ENCODE measurements around the gene ATP11A. TPM values are rescaled to one million over a fixed set of nuclear protein-coding genes. Genes with fewer than 3 reads are reported as not detected.

The ATP11A gene
- total RNA-seq, 1 donor from 2014 or later, result 80.6 TPM

- no peak for DNase-seq
- Mint-ChIP-seq H3K4me3 (no peak overlapping the region), H3K27me3 (no peaks in the 10 kb centered on the region), H3K4me1 (peaks cover 11% of the 10 kb centered on the region), H3K36me3 (ENCODE audit: low read depth) (no peaks in the 10 kb centered on the region), H3K9me3 (no peaks in the 10 kb centered on the region), H3K27ac (no peak overlapping the region)
- intact Hi-C loops (cut with micrococcal nuclease), result no loop called here
These were observed 61.8 kb downstream of the ATP11A start for GRCh38 chr13:112751617-112752016.

GRCh38 chr13:112752211-112752610, 62.4 kb downstream of the ATP11A start:
- Mint-ChIP-seq H3K9me3 (no peaks in the 10 kb centered on the region), H3K27me3 (no peaks in the 10 kb centered on the region), H3K36me3 (ENCODE audit: low read depth) (no peaks in the 10 kb centered on the region), H3K4me3 (no peak overlapping the region), H3K27ac (no peak overlapping the region), H3K4me1 (peaks cover 11% of the 10 kb centered on the region)
- DNase-seq, result no peak
- intact Hi-C loops (cut with micrococcal nuclease), result no loop called here

GRCh38 chr13:112752711-112753541, 63.1 kb downstream of the ATP11A start:
- H3K27ac Mint-ChIP-seq, result peak overlapping the region; percentile 8
- intact Hi-C loops (cut with micrococcal nuclease), result no loop called here
- H3K27me3 Mint-ChIP-seq, result no peaks in the 10 kb centered on the region
- H3K4me3 Mint-ChIP-seq, result peak overlapping the region; percentile 32
- no peaks in the 10 kb centered on the region for H3K36me3 Mint-ChIP-seq (ENCODE audit: low read depth)
- H3K9me3 Mint-ChIP-seq, result no peaks in the 10 kb centered on the region
- H3K4me1 Mint-ChIP-seq, result peaks cover 11% of the 10 kb centered on the region
- peak; percentile 63 for DNase-seq

GRCh38 chr13:112753833-112754232, 64.0 kb downstream of the ATP11A start:
- no peak for DNase-seq
- Mint-ChIP-seq H3K27me3 (no peaks in the 10 kb centered on the region), H3K27ac (no peak overlapping the region), H3K9me3 (no peaks in the 10 kb centered on the region), H3K4me1 (peaks cover 14% of the 10 kb centered on the region), H3K4me3 (no peak overlapping the region), H3K36me3 (ENCODE audit: low read depth) (no peaks in the 10 kb centered on the region)
- intact Hi-C loops (cut with micrococcal nuclease), result no loop called here

- intact Hi-C loops (cut with micrococcal nuclease), result no loop called here
- Mint-ChIP-seq H3K4me1 (peaks cover 19% of the 10 kb centered on the region), H3K4me3 (no peak overlapping the region), H3K36me3 (ENCODE audit: low read depth) (no peaks in the 10 kb centered on the region), H3K27me3 (no peaks in the 10 kb centered on the region), H3K9me3 (no peaks in the 10 kb centered on the region), H3K27ac (no peak overlapping the region)
- DNase-seq, result no peak
These were observed 64.6 kb downstream of the ATP11A start for GRCh38 chr13:112754281-112755025.

- Mint-ChIP-seq H3K27ac (no peak overlapping the region), H3K27me3 (no peaks in the 10 kb centered on the region), H3K4me3 (no peak overlapping the region), H3K4me1 (peaks cover 19% of the 10 kb centered on the region), H3K9me3 (no peaks in the 10 kb centered on the region), H3K36me3 (ENCODE audit: low read depth) (no peaks in the 10 kb centered on the region)
- no peak for DNase-seq
- intact Hi-C loops (cut with micrococcal nuclease), result no loop called here
These were observed 65.5 kb downstream of the ATP11A start for GRCh38 chr13:112755331-112755730.

GRCh38 chr13:112756081-112756480, 66.2 kb downstream of the ATP11A start:
- DNase-seq, result no peak
- intact Hi-C loops (cut with micrococcal nuclease), result no loop called here
- H3K4me3 Mint-ChIP-seq, result no peak overlapping the region
- no peaks in the 10 kb centered on the region for H3K9me3 Mint-ChIP-seq
- H3K27me3 Mint-ChIP-seq, result no peaks in the 10 kb centered on the region
- H3K36me3 Mint-ChIP-seq (ENCODE audit: low read depth), result no peaks in the 10 kb centered on the region
- H3K27ac Mint-ChIP-seq, result no peak overlapping the region
- peaks cover 19% of the 10 kb centered on the region for H3K4me1 Mint-ChIP-seq

GRCh38 chr13:112756511-112756966, 66.7 kb downstream of the ATP11A start:
- H3K36me3 Mint-ChIP-seq (ENCODE audit: low read depth), result no peaks in the 10 kb centered on the region
- no peaks in the 10 kb centered on the region for H3K9me3 Mint-ChIP-seq
- H3K27me3 Mint-ChIP-seq, result no peaks in the 10 kb centered on the region
- intact Hi-C loops (cut with micrococcal nuclease), result no loop called here
- DNase-seq, result no peak
- H3K4me3 Mint-ChIP-seq, result no peak overlapping the region
- peaks cover 19% of the 10 kb centered on the region for H3K4me1 Mint-ChIP-seq
- no peak overlapping the region for H3K27ac Mint-ChIP-seq

GRCh38 chr13:112756967-112757758, 67.3 kb downstream of the ATP11A start:
- Mint-ChIP-seq H3K36me3 (ENCODE audit: low read depth) (no peaks in the 10 kb centered on the region), H3K4me3 (no peak overlapping the region), H3K9me3 (no peaks in the 10 kb centered on the region), H3K27me3 (no peaks in the 10 kb centered on the region), H3K4me1 (peaks cover 19% of the 10 kb centered on the region), H3K27ac (no peak overlapping the region)
- no peak for DNase-seq
- intact Hi-C loops (cut with micrococcal nuclease), result no loop called here

- DNase-seq, result no peak
- no peaks in the 10 kb centered on the region for H3K36me3 Mint-ChIP-seq (ENCODE audit: low read depth)
- H3K27ac Mint-ChIP-seq, result no peak overlapping the region
- no peak overlapping the region for H3K4me3 Mint-ChIP-seq
- intact Hi-C loops (cut with micrococcal nuclease), result no loop called here
- no peaks in the 10 kb centered on the region for H3K27me3 Mint-ChIP-seq
- peaks cover 16% of the 10 kb centered on the region for H3K4me1 Mint-ChIP-seq
- H3K9me3 Mint-ChIP-seq, result no peaks in the 10 kb centered on the region
These were observed 67.9 kb downstream of the ATP11A start for GRCh38 chr13:112757759-112758086.

- H3K36me3 Mint-ChIP-seq (ENCODE audit: low read depth), result no peaks in the 10 kb centered on the region
- no peak overlapping the region for H3K27ac Mint-ChIP-seq
- no peak overlapping the region for H3K4me3 Mint-ChIP-seq
- H3K9me3 Mint-ChIP-seq, result no peaks in the 10 kb centered on the region
- intact Hi-C loops (cut with micrococcal nuclease), result no loop called here
- peak; percentile 59 for DNase-seq
- peaks cover 8% of the 10 kb centered on the region for H3K4me1 Mint-ChIP-seq
- no peaks in the 10 kb centered on the region for H3K27me3 Mint-ChIP-seq
These were observed 69.2 kb downstream of the ATP11A start for GRCh38 chr13:112759053-112759452.

GRCh38 chr13:112759827-112760226, 70.0 kb downstream of the ATP11A start:
- intact Hi-C loops (cut with micrococcal nuclease), result no loop called here
- Mint-ChIP-seq H3K27ac (no peak overlapping the region), H3K9me3 (no peaks in the 10 kb centered on the region), H3K27me3 (no peaks in the 10 kb centered on the region), H3K4me3 (no peak overlapping the region), H3K4me1 (peaks cover 8% of the 10 kb centered on the region), H3K36me3 (ENCODE audit: low read depth) (no peaks in the 10 kb centered on the region)
- no peak for DNase-seq

GRCh38 chr13:112760435-112760834, 70.6 kb downstream of the ATP11A start:
- H3K4me3 Mint-ChIP-seq, result no peak overlapping the region
- H3K4me1 Mint-ChIP-seq, result peaks cover 8% of the 10 kb centered on the region
- DNase-seq, result no peak
- H3K27me3 Mint-ChIP-seq, result no peaks in the 10 kb centered on the region
- no peaks in the 10 kb centered on the region for H3K36me3 Mint-ChIP-seq (ENCODE audit: low read depth)
- intact Hi-C loops (cut with micrococcal nuclease), result no loop called here
- H3K9me3 Mint-ChIP-seq, result no peaks in the 10 kb centered on the region
- no peak overlapping the region for H3K27ac Mint-ChIP-seq

- Mint-ChIP-seq H3K36me3 (ENCODE audit: low read depth) (no peaks in the 10 kb centered on the region), H3K4me3 (no peak overlapping the region), H3K9me3 (no peaks in the 10 kb centered on the region), H3K4me1 (peaks cover 9% of the 10 kb centered on the region), H3K27ac (no peak overlapping the region), H3K27me3 (no peaks in the 10 kb centered on the region)
- no peak for DNase-seq
- intact Hi-C loops (cut with micrococcal nuclease), result no loop called here
These were observed 71.1 kb downstream of the ATP11A start for GRCh38 chr13:112760931-112761330.
